Tibial artery (tissue), 4 donors: ENCODE data around the gene IPCEF1.

Experiments used
- DNase-seq, 2 donors: peaks; one replicate each; pipeline ENCODE4 v3.0.0-alpha.2; 2019
- H3K27ac ChIP-seq, 2 donors: fragments of 200-600 bp; sonication (generic) in 1 of 2; 1 replicate in 1 of 2; 2 replicates in 1 of 2; pipeline ENCODE4 v1.5.1; 2018 to 2019; ENCODE audit warnings: mild to moderate bottlenecking in 1 of 2
- H3K27me3 ChIP-seq, 2 donors: fragments of 200-600 bp; sonication (generic) in 1 of 2; one replicate each; pipeline versions ENCODE4 v1.5.1 to v1.6.0; 2016 to 2019
- H3K36me3 ChIP-seq, 3 donors: fragments of 200-600 bp; sonication (generic) in 2 of 3; one replicate each; pipeline ENCODE4 v1.5.1; 2016 to 2019; ENCODE audit warnings: mild to moderate bottlenecking in 2 of 3
- H3K4me1 ChIP-seq, 4 donors: fragments of 200-600 bp; sonication (generic) in 2 of 4; 1 replicate in 3 of 4; 2 replicates in 1 of 4; pipeline ENCODE4 v1.5.1; 2016 to 2019
- H3K4me3 ChIP-seq, 2 donors: fragments of 200-600 bp; sonication (generic) in 1 of 2; 1 replicate in 1 of 2; 2 replicates in 1 of 2; pipeline ENCODE4 v1.5.1; 2018 to 2019; ENCODE audit warnings: mild to moderate bottlenecking in 2 of 2
- H3K9me3 ChIP-seq, 3 donors: fragments of 200-600 bp; sonication (generic) in 1 of 3; one replicate each; pipeline ENCODE4 v1.5.1; 2016 to 2019
- intact Hi-C: fragments of 100-400 bp; cut with DNase I; formaldehyde crosslinking; loops from one replicate; pipeline ENCODE4 v1.15.0; 2023; ENCODE audit warnings: low total_unique reads
- TF ChIP-seq, protein P1 (sequence below), 2 experiments: fragments of 200-600 bp in 1 of 2; fragments of 450-650 bp in 1 of 2; IDR thresholded peaks; one replicate each; pipeline ENCODE4 v1.5.1; 2017 to 2019; ENCODE audit warnings: antibody characterized with exemption in 2 of 2, mild to moderate bottlenecking in 1 of 2, moderate library complexity in 1 of 2

The IPCEF1 gene

DNA sequence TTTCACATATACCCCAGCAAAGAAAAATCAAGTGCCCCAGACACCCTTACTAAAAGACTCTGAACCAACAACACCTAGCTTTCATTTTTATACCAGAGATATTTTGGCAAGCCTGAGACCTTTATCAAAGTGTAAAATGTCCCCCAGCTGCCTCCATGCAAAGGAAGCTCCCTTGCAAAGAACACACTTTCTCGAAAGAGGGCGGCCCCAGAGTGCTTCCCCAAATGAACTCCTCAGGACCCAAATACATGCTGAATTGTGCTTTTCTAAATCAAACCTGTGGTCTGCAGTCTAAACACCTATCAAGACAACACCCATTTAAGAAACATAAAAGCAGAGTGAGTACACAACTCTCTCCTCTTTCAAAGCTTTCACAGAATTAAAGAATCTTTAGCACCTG is 490 bp downstream of the IPCEF1 start:
- Histone ChIP-seq H3K27me3 (no peaks in the 10 kb centered on the region), H3K9me3 (no peaks in the 10 kb centered on the region), H3K4me3 (no peak overlapping the region), H3K27ac (no peak overlapping the region), H3K36me3 (no peaks in the 10 kb centered on the region), H3K4me1 (no peaks in the 10 kb centered on the region)
- TF ChIP-seq, protein P1, sequence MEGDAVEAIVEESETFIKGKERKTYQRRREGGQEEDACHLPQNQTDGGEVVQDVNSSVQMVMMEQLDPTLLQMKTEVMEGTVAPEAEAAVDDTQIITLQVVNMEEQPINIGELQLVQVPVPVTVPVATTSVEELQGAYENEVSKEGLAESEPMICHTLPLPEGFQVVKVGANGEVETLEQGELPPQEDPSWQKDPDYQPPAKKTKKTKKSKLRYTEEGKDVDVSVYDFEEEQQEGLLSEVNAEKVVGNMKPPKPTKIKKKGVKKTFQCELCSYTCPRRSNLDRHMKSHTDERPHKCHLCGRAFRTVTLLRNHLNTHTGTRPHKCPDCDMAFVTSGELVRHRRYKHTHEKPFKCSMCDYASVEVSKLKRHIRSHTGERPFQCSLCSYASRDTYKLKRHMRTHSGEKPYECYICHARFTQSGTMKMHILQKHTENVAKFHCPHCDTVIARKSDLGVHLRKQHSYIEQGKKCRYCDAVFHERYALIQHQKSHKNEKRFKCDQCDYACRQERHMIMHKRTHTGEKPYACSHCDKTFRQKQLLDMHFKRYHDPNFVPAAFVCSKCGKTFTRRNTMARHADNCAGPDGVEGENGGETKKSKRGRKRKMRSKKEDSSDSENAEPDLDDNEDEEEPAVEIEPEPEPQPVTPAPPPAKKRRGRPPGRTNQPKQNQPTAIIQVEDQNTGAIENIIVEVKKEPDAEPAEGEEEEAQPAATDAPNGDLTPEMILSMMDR (IDR thresholded peaks at IDR 0.05): no peak
- intact Hi-C loops: no loop called here
- DNase-seq: no peak

- no peak overlapping the region for H3K4me3 ChIP-seq
- no peaks in the 10 kb centered on the region for H3K9me3 ChIP-seq
- no peaks in the 10 kb centered on the region for H3K4me1 ChIP-seq
- intact Hi-C loops: no loop called here
- TF ChIP-seq, protein P1 (IDR thresholded peaks at IDR 0.05): no peak
- DNase-seq: no peak
- H3K36me3 ChIP-seq: no peaks in the 10 kb centered on the region
- no peak overlapping the region for H3K27ac ChIP-seq
- no peaks in the 10 kb centered on the region for H3K27me3 ChIP-seq
Observed at GRCh38 chr6:154354265-154354777, 2.3 kb downstream of the IPCEF1 start.

DNA sequence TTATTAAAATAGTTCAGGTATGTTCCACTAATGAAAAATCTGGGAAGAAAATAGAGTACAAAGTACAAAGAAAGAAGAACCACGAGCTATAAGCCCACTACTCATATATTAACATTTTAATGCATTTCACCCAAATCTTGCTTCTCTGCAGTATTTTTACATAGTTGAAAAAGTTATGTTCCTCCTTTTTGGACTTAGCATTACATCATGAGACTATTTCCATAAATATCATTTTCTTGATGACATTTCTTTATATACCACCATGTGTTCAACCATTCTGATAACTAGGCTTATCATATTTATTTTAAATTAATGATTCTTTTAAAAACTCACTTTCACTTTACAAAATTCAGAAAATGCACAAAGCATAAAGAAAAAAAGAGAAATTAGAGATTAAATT is 3.0 kb downstream of the IPCEF1 start:
- H3K4me3 ChIP-seq: no peak overlapping the region
- no peaks in the 10 kb centered on the region for H3K4me1 ChIP-seq
- TF ChIP-seq, protein P1 (IDR thresholded peaks at IDR 0.05): no peak
- intact Hi-C loops: no loop called here
- H3K9me3 ChIP-seq: no peaks in the 10 kb centered on the region
- no peak overlapping the region for H3K27ac ChIP-seq
- no peak for DNase-seq
- no peaks in the 10 kb centered on the region for H3K36me3 ChIP-seq
- no peaks in the 10 kb centered on the region for H3K27me3 ChIP-seq

GRCh38 chr6:154352898-154353585 is 3.6 kb downstream of the IPCEF1 start:
- Histone ChIP-seq H3K36me3 (no peaks in the 10 kb centered on the region), H3K4me3 (no peak overlapping the region), H3K9me3 (no peaks in the 10 kb centered on the region), H3K27ac (no peak overlapping the region), H3K27me3 (no peaks in the 10 kb centered on the region), H3K4me1 (no peaks in the 10 kb centered on the region)
- TF ChIP-seq, protein P1 (IDR thresholded peaks at IDR 0.05): no peak
- DNase-seq: no peak
- intact Hi-C loops: no loop called here

GRCh38 chr6:154350293-154350692 is 6.3 kb downstream of the IPCEF1 start:
- no peak overlapping the region for H3K4me3 ChIP-seq
- H3K27me3 ChIP-seq: no peaks in the 10 kb centered on the region
- DNase-seq: no peak
- no peak overlapping the region for H3K27ac ChIP-seq
- H3K36me3 ChIP-seq: no peaks in the 10 kb centered on the region
- no peaks in the 10 kb centered on the region for H3K4me1 ChIP-seq
- intact Hi-C loops: no loop called here
- TF ChIP-seq, protein P1 (IDR thresholded peaks at IDR 0.05): no peak
- H3K9me3 ChIP-seq: no peaks in the 10 kb centered on the region
